A549 (cell line): ENCODE data around the gene GNAO1. TPM values are rescaled to one million over a fixed set of nuclear protein-coding genes. Genes with fewer than 3 reads are reported as not detected.

ENCODE experiments used
- ATAC-seq, 2 experiments: fragments of 200-7000 bp in 1 of 2; fragments of >200 bp in 1 of 2; cut with Nextera tagmentation in 1 of 2; cut with Tn5 transposase in 1 of 2; 3 replicates each; pipeline versions ENCODE4 v1.8.0 to v1.9.1; 2018 to 2020; ENCODE audit warnings: mild to moderate bottlenecking in 1 of 2, moderate library complexity in 1 of 2
- CTCF ChIA-PET: fragments of 300-600 bp; sonication (Branson Sonifier 250); formaldehyde crosslinking; extraction: SDS; loops from one replicate; lab custom pipeline; 2021; ENCODE audit warnings: antibody characterized with exemption, inconsistent platforms; lab: Yijun Ruan, JAX
- POLR2A ChIA-PET: fragments of 350-600 bp; formaldehyde crosslinking; extraction: SDS; loops from one replicate; lab custom pipeline; 2021; ENCODE audit warnings: antibody characterized with exemption, inconsistent platforms; lab: Yijun Ruan, JAX
- DNase-seq, 2 experiments: peaks; one replicate each; pipeline versions ENCODE4 v3.0.0 to v3.0.0-alpha.2; 2011 to 2016; ENCODE audit warnings: low read depth in 1 of 2, low spot score in 1 of 2
- FAIRE-seq: peaks from 2 replicates; lab custom pipeline; 2011; peaks lifted over from hg19 to GRCh38; lab: Jason Lieb, UNC
- H3K27ac ChIP-seq, 2 experiments: fragments of >200 bp; sonication (Bioruptor Twin); formaldehyde crosslinking; 3 replicates each; pipeline ENCODE4 v1.5.1; 2016 to 2017
- H3K4me1 ChIP-seq: fragments of >200 bp; sonication (Bioruptor Twin); formaldehyde crosslinking; 3 replicates; pipeline ENCODE4 v1.6.1; 2016
- H3K4me2 ChIP-seq: fragments of >200 bp; sonication (Bioruptor Twin); formaldehyde crosslinking; 3 replicates; pipeline ENCODE4 v1.6.1; 2016
- H3K4me3 ChIP-seq: fragments of >200 bp; sonication (Bioruptor Twin); formaldehyde crosslinking; 3 replicates; pipeline ENCODE4 v1.5.1; 2016
- H3K9me3 ChIP-seq: fragments of >200 bp; sonication (Bioruptor Twin); formaldehyde crosslinking; 3 replicates; pipeline ENCODE4 v1.6.1; 2016
- BHLHE40 ChIP-seq: IDR thresholded peaks from 2 replicates; pipeline ENCODE4 v1.6.1; 2012; ENCODE audit warnings: low read depth, low read length, inconsistent platforms
- CBX2 ChIP-seq: fragments of 200-600 bp; sonication (generic); IDR thresholded peaks from 2 replicates; pipeline ENCODE4 v1.6.1; 2016; ENCODE audit warnings: low read depth, mild to moderate bottlenecking, borderline replicate concordance
- CBX8 ChIP-seq: fragments of 200-600 bp; sonication (generic); IDR thresholded peaks from 2 replicates; pipeline ENCODE4 v1.6.1; 2016
- CHD2 ChIP-seq: fragments of 150-350 bp; IDR thresholded peaks from 2 replicates; pipeline ENCODE4 v1.6.1; 2014; ENCODE audit warnings: low read length; ENCODE audit not compliant: partially characterized antibody
- CHD4 ChIP-seq: fragments of 200-600 bp; sonication (generic); IDR thresholded peaks from 2 replicates; pipeline ENCODE4 v1.6.1; 2016; ENCODE audit warnings: antibody characterized with exemption, mild to moderate bottlenecking, borderline replicate concordance
- E2F6 ChIP-seq: IDR thresholded peaks from 2 replicates; pipeline ENCODE4 v1.6.1; 2012; ENCODE audit warnings: low read depth, borderline replicate concordance
- EHF ChIP-seq: fragments of 250-450 bp; sonication (Bioruptor Pico); IDR thresholded peaks from 2 replicates; pipeline ENCODE4 v1.5.0; 2020; ENCODE audit warnings: mild to moderate bottlenecking
- EHMT2 ChIP-seq: fragments of 200-600 bp; sonication (generic); IDR thresholded peaks from 2 replicates; pipeline ENCODE4 v1.6.1; 2016; ENCODE audit warnings: antibody characterized with exemption, low read depth, mild to moderate bottlenecking, moderate library complexity
- ELK1 ChIP-seq: fragments of 150-350 bp; IDR thresholded peaks from 2 replicates; pipeline ENCODE4 v1.6.1; 2014; ENCODE audit warnings: low read depth, mild to moderate bottlenecking, low read length
- EP300 ChIP-seq, 2 experiments: fragments of >200 bp; sonication (Bioruptor Twin); formaldehyde crosslinking; IDR thresholded peaks; 2 replicates in 1 of 2; 3 replicates in 1 of 2; pipeline ENCODE4 v1.6.1; 2016 to 2017
- HOXA7 ChIP-seq: fragments of 250-450 bp; sonication (Bioruptor Pico); IDR thresholded peaks from 2 replicates; pipeline ENCODE4 v1.5.0; 2020; ENCODE audit warnings: mild to moderate bottlenecking, moderate library complexity
- HOXB5 ChIP-seq: fragments of 250-450 bp; sonication (Bioruptor Pico); IDR thresholded peaks from 2 replicates; pipeline ENCODE4 v1.5.0; 2020; ENCODE audit warnings: mild to moderate bottlenecking, moderate library complexity
- JUN ChIP-seq, 2 experiments: fragments of >200 bp; sonication (Bioruptor Twin); formaldehyde crosslinking; IDR thresholded peaks; 2 replicates in 1 of 2; 3 replicates in 1 of 2; pipeline ENCODE4 v1.6.1; 2016 to 2017
- KDM5A ChIP-seq: fragments of 200-600 bp; sonication (generic); IDR thresholded peaks from 2 replicates; pipeline ENCODE4 v1.6.1; 2016; ENCODE audit warnings: antibody characterized with exemption, mild to moderate bottlenecking
- MAZ ChIP-seq: fragments of 150-350 bp; IDR thresholded peaks from 2 replicates; pipeline ENCODE4 v1.6.1; 2014; ENCODE audit warnings: antibody characterized with exemption, low read depth, low read length, borderline replicate concordance
- MYC ChIP-seq: IDR thresholded peaks from 2 replicates; pipeline ENCODE4 v1.6.1; 2012; ENCODE audit warnings: mild to moderate bottlenecking, inconsistent platforms, low read length, improper control_type of control experiment, borderline replicate concordance
- NPAS2 ChIP-seq: fragments of 250-450 bp; sonication (Bioruptor Pico); IDR thresholded peaks from 2 replicates; pipeline ENCODE4 v1.8.0; 2022; ENCODE audit warnings: mild to moderate bottlenecking, moderate library complexity, borderline replicate concordance
- POLR2AphosphoS2 ChIP-seq: conservative IDR thresholded peaks from 2 replicates; pipeline ENCODE4 v1.6.1; 2012; ENCODE audit warnings: low read length, improper control_type of control experiment, inconsistent platforms
- RCOR1 ChIP-seq: fragments of 150-350 bp; IDR thresholded peaks from 2 replicates; pipeline ENCODE4 v1.6.1; 2014; ENCODE audit warnings: antibody characterized with exemption, low read length, low read depth
- SREBF2 ChIP-seq: fragments of 450-650 bp; IDR thresholded peaks from 2 replicates; pipeline ENCODE4 v1.6.1; 2014; ENCODE audit warnings: mild to moderate bottlenecking, moderate library complexity
- ZNF302 ChIP-seq: fragments of 250-450 bp; sonication (Bioruptor Pico); IDR thresholded peaks from 2 replicates; pipeline ENCODE4 v1.9.0; 2021; ENCODE audit warnings: inconsistent platforms, mild to moderate bottlenecking, moderate library complexity
- ZSCAN20 ChIP-seq: fragments of 250-450 bp; sonication (Bioruptor Pico); IDR thresholded peaks from 2 replicates; pipeline ENCODE4 v1.8.0; 2022; ENCODE audit warnings: mild to moderate bottlenecking, moderate library complexity
- WGBS: methylation state at CpG from one replicate; pipeline ENCODE4 v1.1.6; 2017; ENCODE audit errors: missing lambda C conversion rate; 5-methylcytosine and 5-hydroxymethylcytosine counted together
- polyA plus RNA-seq, 4 experiments: library from polyadenylated mRNA; depleted of rRNA in 3 of 4; stranded (reverse); fragments of >200 nt; fragmentation: RNase III in 1 of 4; extraction: RNeasy Plus Mini Kit Qiagen cat#74134 plus additional on column Dnase treatment in 1 of 4; gene quantifications; 2 replicates in 3 of 4; 3 replicates in 1 of 4; pipeline ENCODE4 v1.2.3, GENCODE V29; 2011 to 2017
- TF ChIP-seq, protein P1 (sequence below): fragments of 200-600 bp; sonication (generic); IDR thresholded peaks from 2 replicates; pipeline ENCODE4 v1.6.1; 2016; ENCODE audit warnings: antibody characterized with exemption, mild to moderate bottlenecking, moderate library complexity
- TF ChIP-seq, protein P2 (sequence below): IDR thresholded peaks from 2 replicates; pipeline ENCODE4 v1.6.1; 2012
- TF ChIP-seq, protein P3 (sequence below): fragments of >200 bp; sonication (Bioruptor Twin); formaldehyde crosslinking; IDR thresholded peaks from 3 replicates; pipeline ENCODE4 v1.5.1; 2016

GNAO1 gene
- polyA plus RNA-seq, 2 of the 4 experiments (the other 2 are of a cell fraction) = 0.22 to 0.23 TPM

DNA sequence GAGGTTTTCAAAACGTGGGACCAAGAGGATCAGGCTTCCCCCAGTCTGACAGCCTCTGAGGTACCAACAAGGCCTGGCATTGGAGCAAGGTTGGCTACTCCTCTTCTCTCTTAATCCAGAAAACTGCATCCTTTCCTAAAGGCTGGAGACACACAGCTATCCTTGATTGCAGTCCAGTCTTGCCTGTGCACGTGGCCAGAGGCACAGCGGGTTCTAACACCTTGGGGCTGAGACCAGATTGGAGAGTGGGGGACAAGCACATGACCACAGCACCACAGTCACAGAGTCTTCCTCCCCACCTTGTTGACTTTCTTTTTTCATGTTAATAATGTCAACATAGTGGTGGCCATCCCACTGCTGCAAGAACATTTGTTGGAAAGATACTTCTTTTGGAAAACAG lies 46.9 kb downstream of the GNAO1 start:
- TF ChIP-seq KDM5A (no peak), MAZ (no peak), EHMT2 (no peak), CHD4 (no peak), MYC (no peak), EHF (no peak), SREBF2 (no peak), ELK1 (no peak)
- TF ChIP-seq, protein P1, sequence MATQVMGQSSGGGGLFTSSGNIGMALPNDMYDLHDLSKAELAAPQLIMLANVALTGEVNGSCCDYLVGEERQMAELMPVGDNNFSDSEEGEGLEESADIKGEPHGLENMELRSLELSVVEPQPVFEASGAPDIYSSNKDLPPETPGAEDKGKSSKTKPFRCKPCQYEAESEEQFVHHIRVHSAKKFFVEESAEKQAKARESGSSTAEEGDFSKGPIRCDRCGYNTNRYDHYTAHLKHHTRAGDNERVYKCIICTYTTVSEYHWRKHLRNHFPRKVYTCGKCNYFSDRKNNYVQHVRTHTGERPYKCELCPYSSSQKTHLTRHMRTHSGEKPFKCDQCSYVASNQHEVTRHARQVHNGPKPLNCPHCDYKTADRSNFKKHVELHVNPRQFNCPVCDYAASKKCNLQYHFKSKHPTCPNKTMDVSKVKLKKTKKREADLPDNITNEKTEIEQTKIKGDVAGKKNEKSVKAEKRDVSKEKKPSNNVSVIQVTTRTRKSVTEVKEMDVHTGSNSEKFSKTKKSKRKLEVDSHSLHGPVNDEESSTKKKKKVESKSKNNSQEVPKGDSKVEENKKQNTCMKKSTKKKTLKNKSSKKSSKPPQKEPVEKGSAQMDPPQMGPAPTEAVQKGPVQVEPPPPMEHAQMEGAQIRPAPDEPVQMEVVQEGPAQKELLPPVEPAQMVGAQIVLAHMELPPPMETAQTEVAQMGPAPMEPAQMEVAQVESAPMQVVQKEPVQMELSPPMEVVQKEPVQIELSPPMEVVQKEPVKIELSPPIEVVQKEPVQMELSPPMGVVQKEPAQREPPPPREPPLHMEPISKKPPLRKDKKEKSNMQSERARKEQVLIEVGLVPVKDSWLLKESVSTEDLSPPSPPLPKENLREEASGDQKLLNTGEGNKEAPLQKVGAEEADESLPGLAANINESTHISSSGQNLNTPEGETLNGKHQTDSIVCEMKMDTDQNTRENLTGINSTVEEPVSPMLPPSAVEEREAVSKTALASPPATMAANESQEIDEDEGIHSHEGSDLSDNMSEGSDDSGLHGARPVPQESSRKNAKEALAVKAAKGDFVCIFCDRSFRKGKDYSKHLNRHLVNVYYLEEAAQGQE = no peak
- TF ChIP-seq, protein P2, sequence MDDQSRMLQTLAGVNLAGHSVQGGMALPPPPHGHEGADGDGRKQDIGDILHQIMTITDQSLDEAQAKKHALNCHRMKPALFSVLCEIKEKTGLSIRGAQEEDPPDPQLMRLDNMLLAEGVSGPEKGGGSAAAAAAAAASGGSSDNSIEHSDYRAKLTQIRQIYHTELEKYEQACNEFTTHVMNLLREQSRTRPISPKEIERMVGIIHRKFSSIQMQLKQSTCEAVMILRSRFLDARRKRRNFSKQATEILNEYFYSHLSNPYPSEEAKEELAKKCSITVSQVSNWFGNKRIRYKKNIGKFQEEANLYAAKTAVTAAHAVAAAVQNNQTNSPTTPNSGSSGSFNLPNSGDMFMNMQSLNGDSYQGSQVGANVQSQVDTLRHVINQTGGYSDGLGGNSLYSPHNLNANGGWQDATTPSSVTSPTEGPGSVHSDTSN = no peak
- Histone ChIP-seq H3K4me3 (no peak overlapping the region), H3K4me2 (no peak overlapping the region), H3K9me3 (no peaks in the 10 kb centered on the region), H3K27ac (no peak overlapping the region), H3K4me1 (no peaks in the 10 kb centered on the region)
- 14% methylated on average over 3 of the region's 3 CpGs for WGBS
- ChIA-PET POLR2A (no interaction called here), CTCF (no interaction called here)
- ATAC-seq (no peak), FAIRE-seq (no peak), DNase-seq (no peak)

DNA sequence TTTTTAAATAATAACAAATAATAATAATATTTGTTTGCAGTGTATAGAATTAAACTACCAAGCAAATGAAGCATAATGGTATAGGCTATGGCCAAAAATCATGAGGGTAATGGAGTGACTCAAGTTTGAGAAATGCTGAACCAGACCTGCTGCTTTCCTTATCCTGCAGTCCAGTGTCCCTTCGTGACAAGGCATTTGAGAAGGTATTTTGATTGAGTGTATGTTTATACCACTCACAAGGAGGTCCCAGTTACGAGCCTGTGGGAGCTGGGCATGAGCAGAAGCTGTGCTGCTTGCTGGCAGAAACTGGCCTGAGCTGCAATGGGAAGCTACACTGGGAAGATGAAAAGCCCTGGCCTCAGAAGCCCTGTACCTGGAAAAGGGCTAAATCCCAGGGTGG lies 50.3 kb downstream of the GNAO1 start:
- ChIA-PET POLR2A (no interaction called here), CTCF (interaction anchor here (1.4 kb wide), 1 partner anchor 12 kb away, joined by 4 read pairs; no protein-coding TSS in a partner anchor)
- peaks cover 17% of the 10 kb centered on the region for H3K4me1 ChIP-seq
- H3K4me3 ChIP-seq = no peak overlapping the region
- H3K27ac ChIP-seq = no peak overlapping the region
- no peak for DNase-seq
- 12% methylated on average over 2 of the region's 2 CpGs for WGBS
- FAIRE-seq = no peak
- ATAC-seq = no peak
- H3K9me3 ChIP-seq = no peaks in the 10 kb centered on the region
- no peak for TF ChIP-seq JUN (IDR thresholded peaks at IDR 0.05)
- TF ChIP-seq HOXA7 (CRISPR knock-in tag) = no peak
- TF ChIP-seq EP300 (IDR thresholded peaks at IDR 0.05) = no peak
- TF ChIP-seq ZNF302 = no peak
- TF ChIP-seq E2F6 = no peak
- no peak for TF ChIP-seq BHLHE40
- TF ChIP-seq CBX2 = no peak
- TF ChIP-seq SREBF2 = no peak
- no peak overlapping the region for H3K4me2 ChIP-seq

DNA sequence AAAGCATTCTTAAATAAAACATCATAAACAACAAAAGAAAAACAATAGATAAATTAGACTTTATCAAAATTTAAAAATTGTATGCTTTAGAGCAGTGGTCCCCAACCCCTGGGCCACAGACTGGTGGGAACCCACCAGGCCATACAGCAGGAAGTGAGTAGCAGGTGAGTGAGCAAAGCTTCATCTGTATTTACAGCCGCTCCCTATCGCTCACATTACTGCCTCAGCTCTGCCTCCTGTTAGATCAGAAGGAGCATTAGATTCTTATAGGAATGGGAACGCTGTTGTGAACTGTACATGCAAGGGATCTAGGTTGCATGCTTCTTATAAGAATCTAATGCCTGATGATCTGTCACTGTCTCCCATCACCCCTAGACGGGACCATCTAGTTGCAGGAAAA lies 51.5 kb downstream of the GNAO1 start:
- Histone ChIP-seq H3K9me3 (no peaks in the 10 kb centered on the region), H3K4me3 (no peak overlapping the region), H3K4me1 (peaks cover 18% of the 10 kb centered on the region), H3K27ac (no peak overlapping the region), H3K4me2 (no peak overlapping the region)
- no peak for DNase-seq
- ChIA-PET POLR2A (no interaction called here), CTCF (no interaction called here)
- no peak for FAIRE-seq
- ATAC-seq = no peak
- 71% methylated on average over 4 of the region's 4 CpGs for WGBS
- TF ChIP-seq CBX2 (no peak), HOXB5 (CRISPR knock-in tag) (no peak), CBX8 (no peak), BHLHE40 (no peak), CHD2 (no peak), NPAS2 (CRISPR knock-in tag) (no peak), POLR2AphosphoS2 (no peak), ZSCAN20 (CRISPR knock-in tag) (no peak), MYC (no peak), RCOR1 (no peak)
- TF ChIP-seq, protein P2 = no peak
- TF ChIP-seq, protein P3, sequence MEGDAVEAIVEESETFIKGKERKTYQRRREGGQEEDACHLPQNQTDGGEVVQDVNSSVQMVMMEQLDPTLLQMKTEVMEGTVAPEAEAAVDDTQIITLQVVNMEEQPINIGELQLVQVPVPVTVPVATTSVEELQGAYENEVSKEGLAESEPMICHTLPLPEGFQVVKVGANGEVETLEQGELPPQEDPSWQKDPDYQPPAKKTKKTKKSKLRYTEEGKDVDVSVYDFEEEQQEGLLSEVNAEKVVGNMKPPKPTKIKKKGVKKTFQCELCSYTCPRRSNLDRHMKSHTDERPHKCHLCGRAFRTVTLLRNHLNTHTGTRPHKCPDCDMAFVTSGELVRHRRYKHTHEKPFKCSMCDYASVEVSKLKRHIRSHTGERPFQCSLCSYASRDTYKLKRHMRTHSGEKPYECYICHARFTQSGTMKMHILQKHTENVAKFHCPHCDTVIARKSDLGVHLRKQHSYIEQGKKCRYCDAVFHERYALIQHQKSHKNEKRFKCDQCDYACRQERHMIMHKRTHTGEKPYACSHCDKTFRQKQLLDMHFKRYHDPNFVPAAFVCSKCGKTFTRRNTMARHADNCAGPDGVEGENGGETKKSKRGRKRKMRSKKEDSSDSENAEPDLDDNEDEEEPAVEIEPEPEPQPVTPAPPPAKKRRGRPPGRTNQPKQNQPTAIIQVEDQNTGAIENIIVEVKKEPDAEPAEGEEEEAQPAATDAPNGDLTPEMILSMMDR = no peak
